T-helper 17 cell (primary cell): ENCODE data around the gene MAP3K3. TPM values are rescaled to one million over a fixed set of nuclear protein-coding genes. Genes with fewer than 3 reads are reported as not detected.
"Not testable (repeated sequence)": the region's sequence is repeated elsewhere in the genome, so short reads cannot be mapped to it uniquely, and the experiment has no call there.

Experiments
- ATAC-seq: fragments of 150-1000 bp; cut with Tn5 transposase; 2 replicates; pipeline ENCODE4 v1.10.0; 2021; ENCODE audit warnings: mild to moderate bottlenecking, moderate library complexity
- DNase-seq, 3 donors: peaks; one replicate each; pipeline versions ENCODE4 v3.0.0 to v3.0.0-alpha.2; 2020 to 2021
- H3K9me3 ChIP-seq: one replicate; pipeline ENCODE4 v1.7.0; 2013; ENCODE audit warnings: low read length, mild to moderate bottlenecking; ENCODE audit not compliant: control insufficient read depth, poor library complexity, severe bottlenecking
- H3K27ac Mint-ChIP-seq: one replicate; pipeline ENCODE4 v1.8.0; 2022; ENCODE audit warnings: mild to moderate bottlenecking, moderate library complexity, mixed read lengths
- H3K27me3 Mint-ChIP-seq: one replicate; pipeline ENCODE4 v1.8.0; 2022; ENCODE audit warnings: mixed read lengths
- H3K36me3 Mint-ChIP-seq: one replicate; pipeline ENCODE4 v1.8.0; 2022; ENCODE audit warnings: low read depth, mixed read lengths
- H3K4me1 Mint-ChIP-seq: one replicate; pipeline ENCODE4 v1.8.0; 2022; ENCODE audit warnings: mild to moderate bottlenecking, mixed read lengths
- H3K4me3 Mint-ChIP-seq: one replicate; pipeline ENCODE4 v1.8.0; 2022; ENCODE audit warnings: mild to moderate bottlenecking, moderate library complexity, mixed read lengths
- total RNA-seq, 4 donors: library from RNA in 2 of 4; stranded (reverse) in 2 of 4; gene quantifications; one replicate each; pipeline ENCODE4 v1.2.3 and lab custom pipeline; 2022 to 2026

Gene MAP3K3
- total RNA-seq, 2 donors from 2014 or later: 74.1 to 85.0 TPM

DNA sequence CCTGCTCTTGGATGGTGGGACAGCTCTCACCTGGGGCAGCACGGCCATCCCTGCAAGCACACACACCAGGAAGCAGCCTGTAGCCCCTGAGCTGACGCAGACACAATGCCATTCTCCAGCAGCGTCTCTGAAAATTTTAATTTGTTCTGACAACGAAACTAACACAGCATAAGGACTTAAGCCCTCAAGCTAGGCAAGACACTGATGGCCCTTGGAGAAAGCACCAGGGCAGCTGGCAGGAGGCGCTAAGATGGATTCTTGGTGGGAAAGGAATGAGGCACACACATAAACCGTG is 80.5 kb downstream of the MAP3K3 start:
- Mint-ChIP-seq H3K27ac (peak overlapping the region; percentile 98), H3K4me1 (peaks cover 54% of the 10 kb centered on the region), H3K4me3 (peak overlapping the region; percentile 94), H3K36me3 (peaks cover 5% of the 10 kb centered on the region), H3K27me3 (no peaks in the 10 kb centered on the region)
- ATAC-seq (no peak), DNase-seq (no peak)
- no peaks in the 10 kb centered on the region for H3K9me3 ChIP-seq

DNA sequence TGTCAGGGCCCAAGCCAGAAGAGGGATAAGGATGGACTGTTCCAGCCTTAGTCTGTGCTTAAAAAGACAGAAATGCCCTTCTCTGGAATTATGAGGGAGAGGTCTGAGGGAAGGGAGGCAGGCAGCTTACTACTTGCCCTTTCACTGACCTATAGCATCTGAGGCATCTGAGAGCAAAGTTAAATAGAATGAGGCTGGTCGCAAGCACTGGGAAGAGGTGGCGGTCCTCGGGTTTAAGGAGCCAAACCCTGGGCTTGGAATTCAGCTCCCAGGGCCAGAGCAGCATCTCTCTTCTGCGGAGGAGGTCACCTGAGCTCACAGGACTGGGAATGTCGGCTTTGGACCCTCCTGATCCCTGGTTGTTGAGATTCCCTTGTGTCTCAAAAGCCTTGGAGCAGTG is 80.8 kb downstream of the MAP3K3 start:
- no peaks in the 10 kb centered on the region for H3K27me3 Mint-ChIP-seq
- ATAC-seq: no peak

DNA sequence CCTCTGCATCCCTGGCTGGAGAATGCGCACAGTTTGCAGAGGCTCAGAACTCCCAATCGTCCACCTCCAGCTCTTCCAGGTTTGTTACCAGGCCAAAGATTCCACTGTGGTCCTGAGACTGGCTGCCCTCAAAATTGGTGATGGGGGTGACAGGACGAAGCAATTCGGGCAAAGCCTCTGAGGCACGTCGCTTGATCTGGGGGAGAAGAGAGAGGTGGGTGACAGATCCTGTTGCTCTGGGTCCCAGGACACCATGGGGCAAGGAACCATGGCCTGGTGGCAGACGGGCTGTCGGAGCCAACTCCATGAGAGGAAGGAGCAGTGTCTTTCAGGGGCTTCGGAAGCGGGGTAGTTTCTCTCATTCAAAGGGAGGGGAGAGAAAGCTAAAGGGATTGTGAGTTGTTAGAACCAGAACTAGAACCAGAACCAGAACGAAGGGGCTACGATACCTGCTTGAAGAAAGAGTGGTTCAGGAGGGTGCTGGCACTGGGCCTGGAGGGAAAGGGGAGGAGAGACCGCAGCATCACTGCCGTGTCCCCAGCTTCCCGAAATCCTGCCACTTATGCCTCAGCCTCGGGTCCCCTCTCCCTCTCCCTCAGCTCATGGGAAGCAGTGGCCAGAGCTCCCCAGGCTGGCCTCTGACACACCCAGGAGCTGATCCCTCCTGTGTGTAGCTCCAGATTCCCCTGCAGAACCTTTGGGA is 81.5 kb downstream of the MAP3K3 start:
- Mint-ChIP-seq H3K27ac (peak overlapping the region; percentile 98), H3K4me3 (peak overlapping the region; percentile 94), H3K4me1 (peaks cover 57% of the 10 kb centered on the region), H3K27me3 (no peaks in the 10 kb centered on the region), H3K36me3 (no peaks in the 10 kb centered on the region)
- H3K9me3 ChIP-seq: no peaks in the 10 kb centered on the region
- ATAC-seq (no peak), DNase-seq (no peak)

More for the DNA sequence above, 80.8 kb downstream of the MAP3K3 start:
- Mint-ChIP-seq H3K4me3 (peak overlapping the region; percentile 94), H3K4me1 (peaks cover 51% of the 10 kb centered on the region), H3K27ac (peak overlapping the region; percentile 98), H3K36me3 (peaks cover 2% of the 10 kb centered on the region)
- no peak for DNase-seq
- no peaks in the 10 kb centered on the region for H3K9me3 ChIP-seq

DNA sequence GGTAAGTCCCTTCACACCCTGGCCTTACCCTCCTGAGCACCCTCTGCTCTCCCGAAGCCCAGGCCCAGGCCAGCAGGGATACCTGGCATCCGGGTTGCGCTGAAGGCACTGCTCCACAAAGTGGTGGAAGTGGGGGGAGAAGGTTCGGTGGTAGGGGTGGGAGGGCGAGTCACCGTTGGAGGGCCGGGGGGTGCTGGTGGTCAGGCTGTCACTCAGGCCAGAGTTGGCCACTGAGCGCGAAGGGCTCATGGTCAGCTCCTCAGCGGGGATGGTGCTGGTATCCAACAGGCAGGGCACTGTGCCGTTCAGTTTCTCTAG is 82.0 kb downstream of the MAP3K3 start:
- Mint-ChIP-seq H3K4me1 (peaks cover 63% of the 10 kb centered on the region), H3K27me3 (no peaks in the 10 kb centered on the region), H3K36me3 (no peaks in the 10 kb centered on the region), H3K27ac (no peak overlapping the region), H3K4me3 (peak overlapping the region; percentile 94)
- no peaks in the 10 kb centered on the region for H3K9me3 ChIP-seq
- DNase-seq: no peak
- no peak for ATAC-seq

DNA sequence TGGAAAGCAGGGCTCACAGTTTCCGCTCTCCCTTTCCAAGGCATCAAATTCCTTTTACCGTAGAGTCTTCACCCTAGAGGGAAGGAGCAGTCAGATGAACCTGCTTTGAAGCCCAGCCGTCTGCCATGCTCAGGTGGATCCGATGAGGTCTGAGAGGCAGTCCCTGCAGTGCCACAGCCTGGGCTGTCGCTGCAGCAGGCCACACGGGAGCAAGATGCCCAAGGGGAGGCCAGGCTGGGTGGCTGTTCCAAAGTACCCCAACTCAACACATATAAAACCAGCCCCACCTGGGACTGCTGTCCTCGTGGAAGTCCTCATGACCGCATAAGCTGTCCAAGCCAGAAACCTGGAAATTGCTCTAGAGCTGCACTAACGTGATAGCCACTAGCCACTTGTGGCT is 82.6 kb downstream of the MAP3K3 start:
- no peaks in the 10 kb centered on the region for H3K9me3 ChIP-seq
- no peak overlapping the region for H3K27ac Mint-ChIP-seq
- peak overlapping the region; percentile 83 for H3K4me3 Mint-ChIP-seq
- peaks cover 68% of the 10 kb centered on the region for H3K4me1 Mint-ChIP-seq
- ATAC-seq (no peak), DNase-seq (no peak)
- H3K27me3 Mint-ChIP-seq: no peaks in the 10 kb centered on the region
- no peaks in the 10 kb centered on the region for H3K36me3 Mint-ChIP-seq

DNA sequence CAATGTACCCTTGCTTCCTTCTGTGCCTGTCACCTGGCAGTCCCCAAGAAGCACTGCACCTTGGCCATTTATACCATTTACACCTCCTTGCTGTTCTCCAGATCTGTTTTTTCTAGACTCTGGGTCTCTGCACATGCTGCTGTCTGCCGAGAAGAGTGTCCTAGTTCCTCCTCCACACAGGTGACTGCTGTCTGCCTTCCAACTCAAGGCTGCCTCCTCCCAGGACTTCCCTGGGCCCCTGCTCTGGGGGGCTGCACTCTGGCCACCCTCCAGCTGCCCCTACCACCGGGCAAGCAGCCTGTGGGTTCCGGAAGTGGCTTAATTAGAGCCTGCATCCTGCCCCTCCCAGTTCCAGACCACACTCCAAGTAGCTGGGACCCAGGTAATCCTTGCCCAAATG is 83.4 kb downstream of the MAP3K3 start:
- H3K27ac Mint-ChIP-seq: peak overlapping the region; percentile 91
- peak overlapping the region; percentile 83 for H3K4me3 Mint-ChIP-seq
- no peaks in the 10 kb centered on the region for H3K27me3 Mint-ChIP-seq
- H3K4me1 Mint-ChIP-seq: peaks cover 74% of the 10 kb centered on the region
- no peaks in the 10 kb centered on the region for H3K9me3 ChIP-seq
- H3K36me3 Mint-ChIP-seq: no peaks in the 10 kb centered on the region
- DNase-seq (no peak), ATAC-seq (no peak)

DNA sequence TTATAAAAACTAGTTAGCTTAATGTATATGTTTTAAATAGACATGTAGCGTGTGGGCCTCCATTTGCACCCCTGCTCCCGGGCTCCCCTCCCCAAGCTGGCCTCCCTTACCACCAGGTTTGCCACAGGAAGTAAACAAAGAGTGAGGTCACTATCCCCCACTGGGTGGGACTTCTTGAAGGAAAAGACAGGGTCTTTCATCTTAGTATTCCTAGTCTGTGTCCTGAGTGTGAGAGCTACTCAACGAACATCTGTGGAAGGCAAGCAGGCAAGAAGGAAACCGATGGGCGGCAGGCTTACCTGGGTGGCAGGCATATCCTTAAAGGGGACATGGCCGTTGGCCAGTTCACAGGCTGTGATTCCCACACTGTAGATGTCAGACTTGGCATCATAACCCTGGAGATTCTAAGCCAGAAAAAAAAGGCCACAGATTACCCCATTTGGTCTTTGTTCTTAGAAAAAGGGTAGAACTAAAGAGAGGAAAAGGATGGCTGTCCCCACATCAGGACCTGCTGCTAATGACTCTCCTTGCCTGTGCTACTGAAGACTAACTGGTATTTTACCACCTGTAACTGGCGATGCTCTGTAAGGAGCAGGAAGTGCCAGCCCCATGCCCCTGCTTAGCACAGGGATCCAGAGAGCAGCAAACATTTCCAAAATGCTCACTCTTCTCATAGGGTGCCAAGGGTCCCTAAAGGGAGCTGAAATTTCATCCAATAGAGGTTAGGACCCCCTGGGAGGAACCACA is 84.3 kb downstream of the MAP3K3 start:
- H3K36me3 Mint-ChIP-seq: no peaks in the 10 kb centered on the region
- H3K27ac Mint-ChIP-seq: peak overlapping the region; percentile 91
- H3K4me1 Mint-ChIP-seq: peaks cover 69% of the 10 kb centered on the region
- H3K9me3 ChIP-seq: no peaks in the 10 kb centered on the region
- ATAC-seq (no peak), DNase-seq (no peak)
- peak overlapping the region; percentile 83 for H3K4me3 Mint-ChIP-seq
- H3K27me3 Mint-ChIP-seq: no peaks in the 10 kb centered on the region

DNA sequence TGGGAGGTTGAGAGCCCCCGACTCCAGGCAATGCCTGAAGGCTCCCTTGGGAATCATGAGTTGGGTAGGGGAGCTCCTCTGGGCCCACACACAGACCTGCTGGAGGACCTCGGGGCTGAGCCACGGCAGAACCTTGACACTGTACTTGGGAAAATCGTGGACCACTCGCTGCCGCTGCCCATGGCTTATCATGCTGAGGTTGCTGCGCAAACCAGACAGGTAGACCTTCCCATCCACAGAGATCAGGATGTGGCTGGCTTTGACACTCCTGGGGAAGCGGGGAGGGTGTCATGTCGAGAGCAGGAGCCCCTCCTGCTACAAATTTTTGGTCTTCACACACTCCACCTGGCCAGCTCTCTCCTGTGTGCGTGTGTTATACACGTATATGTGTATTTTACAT is 84.9 kb downstream of the MAP3K3 start:
- no peaks in the 10 kb centered on the region for H3K27me3 Mint-ChIP-seq
- H3K9me3 ChIP-seq: no peaks in the 10 kb centered on the region
- peak; percentile 22 for ATAC-seq
- H3K4me3 Mint-ChIP-seq: peak overlapping the region; percentile 83
- H3K36me3 Mint-ChIP-seq: no peaks in the 10 kb centered on the region
- H3K4me1 Mint-ChIP-seq: peaks cover 67% of the 10 kb centered on the region
- no peak for DNase-seq
- peak overlapping the region; percentile 91 for H3K27ac Mint-ChIP-seq

DNA sequence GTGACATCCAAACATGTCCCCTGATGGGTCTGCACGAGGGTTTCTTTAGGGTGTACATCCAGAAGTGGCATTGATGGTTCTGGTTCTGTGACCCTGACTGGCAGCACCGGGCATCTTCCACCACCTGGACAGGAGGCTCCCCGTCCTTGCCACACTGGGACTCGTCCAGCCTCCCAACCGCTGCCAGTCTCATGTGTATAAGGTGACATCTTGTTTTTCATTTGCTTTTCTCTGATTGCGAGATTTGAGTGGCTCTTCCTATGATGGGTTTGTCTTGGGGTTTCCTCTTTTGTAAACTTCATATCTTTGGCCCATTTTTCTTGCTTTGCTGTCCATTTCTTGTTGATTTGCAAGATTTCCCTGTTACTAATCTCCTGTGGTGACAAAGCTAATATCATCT is 86.9 kb downstream of the MAP3K3 start:
- DNase-seq: no peak
- Mint-ChIP-seq H3K4me3 (peak overlapping the region; percentile 61), H3K27me3 (no peaks in the 10 kb centered on the region), H3K27ac (peak overlapping the region; percentile 91), H3K36me3 (no peaks in the 10 kb centered on the region), H3K4me1 (peaks cover 50% of the 10 kb centered on the region)
- H3K9me3 ChIP-seq: no peaks in the 10 kb centered on the region
- ATAC-seq: no peak

DNA sequence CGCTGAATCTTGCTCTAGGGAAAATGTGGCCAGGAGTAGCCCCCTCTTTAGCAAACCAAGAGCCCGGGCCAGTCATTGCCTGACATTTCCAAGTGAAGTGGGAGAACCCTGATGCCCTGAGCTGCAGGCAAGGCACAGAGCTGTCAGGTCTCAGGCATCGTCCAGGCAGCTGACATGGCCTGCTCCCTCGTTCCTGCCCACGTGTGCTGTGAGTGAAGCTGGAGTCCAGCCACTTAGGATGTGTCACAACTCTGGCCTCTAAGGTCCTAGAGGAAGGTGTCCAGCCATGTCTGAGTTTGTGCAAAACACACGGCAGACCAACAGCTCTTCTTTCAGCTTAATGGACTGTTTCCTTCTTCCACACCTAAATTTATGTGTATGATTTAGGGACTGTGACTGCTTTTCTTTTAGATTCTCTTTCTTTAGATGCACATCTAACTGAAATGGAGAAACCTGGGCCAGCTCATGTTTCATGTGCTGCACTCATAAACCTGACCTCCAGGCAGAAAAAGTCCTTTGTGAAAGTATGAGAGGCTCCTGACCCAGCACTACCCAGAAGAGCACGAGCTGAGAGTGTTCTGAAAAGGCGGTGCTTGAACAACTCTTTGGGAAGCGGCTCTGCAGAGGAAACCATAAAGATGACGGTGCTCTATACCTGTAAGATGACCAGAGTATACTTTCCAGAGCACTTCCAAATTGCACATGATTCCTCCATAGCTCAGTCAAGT is 92.5 kb downstream of the MAP3K3 start:
- H3K27ac Mint-ChIP-seq: no peak overlapping the region
- H3K4me1 Mint-ChIP-seq: peaks cover 14% of the 10 kb centered on the region
- no peak overlapping the region for H3K4me3 Mint-ChIP-seq
- H3K36me3 Mint-ChIP-seq: peaks cover 2% of the 10 kb centered on the region
- no peaks in the 10 kb centered on the region for H3K27me3 Mint-ChIP-seq
- ATAC-seq (no peak), DNase-seq (no peak)
- no peaks in the 10 kb centered on the region for H3K9me3 ChIP-seq

DNA sequence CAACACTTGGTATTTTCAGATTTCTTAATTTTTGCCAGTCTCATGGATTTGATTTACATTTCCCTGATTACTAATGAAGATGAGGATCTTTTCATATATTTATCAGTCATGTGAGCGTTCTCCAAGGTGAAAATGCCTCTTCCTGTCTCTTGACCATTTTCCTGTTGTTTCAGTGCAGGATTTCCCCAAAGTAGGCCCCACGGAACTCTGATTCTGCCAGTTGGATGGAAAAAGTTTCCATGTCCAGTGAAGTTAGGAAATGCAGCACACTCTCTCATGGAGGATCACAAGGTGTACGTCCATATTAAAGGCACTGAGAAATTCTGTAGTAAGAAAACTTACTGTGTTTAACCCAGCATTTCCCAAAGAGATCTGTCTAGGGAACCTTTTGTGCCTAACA is 94.2 kb downstream of the MAP3K3 start:
- H3K9me3 ChIP-seq: no peaks in the 10 kb centered on the region
- DNase-seq (no peak), ATAC-seq (no peak)
- Mint-ChIP-seq H3K27ac (peak overlapping the region; percentile 53), H3K27me3 (no peaks in the 10 kb centered on the region), H3K4me1 (peaks cover 8% of the 10 kb centered on the region), H3K4me3 (no peak overlapping the region), H3K36me3 (peaks cover 2% of the 10 kb centered on the region)

DNA sequence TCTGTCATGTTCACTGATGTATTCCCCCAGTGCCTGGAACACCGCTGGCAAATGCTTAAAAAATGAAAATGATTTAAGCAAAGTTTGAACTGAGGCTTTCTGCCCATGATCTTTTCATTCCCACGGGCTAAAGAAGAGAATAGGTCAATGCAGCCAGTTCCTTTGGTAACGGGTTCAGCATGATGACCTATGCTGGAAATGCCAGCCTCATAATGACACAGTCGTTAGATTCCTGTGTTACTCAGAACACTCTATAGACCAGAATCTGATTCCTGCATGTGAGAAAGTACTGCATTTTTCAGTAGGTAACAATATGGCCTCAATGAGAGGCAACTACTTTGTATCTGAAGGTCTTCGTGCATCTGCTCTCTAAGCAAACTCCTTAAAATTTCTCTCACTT is 96.8 kb downstream of the MAP3K3 start:
- Mint-ChIP-seq H3K27me3 (no peaks in the 10 kb centered on the region), H3K4me1 (peaks cover 7% of the 10 kb centered on the region), H3K27ac (peak overlapping the region; percentile 27), H3K36me3 (peaks cover 2% of the 10 kb centered on the region), H3K4me3 (no peak overlapping the region)
- no peaks in the 10 kb centered on the region for H3K9me3 ChIP-seq
- DNase-seq: no peak
- ATAC-seq: no peak

DNA sequence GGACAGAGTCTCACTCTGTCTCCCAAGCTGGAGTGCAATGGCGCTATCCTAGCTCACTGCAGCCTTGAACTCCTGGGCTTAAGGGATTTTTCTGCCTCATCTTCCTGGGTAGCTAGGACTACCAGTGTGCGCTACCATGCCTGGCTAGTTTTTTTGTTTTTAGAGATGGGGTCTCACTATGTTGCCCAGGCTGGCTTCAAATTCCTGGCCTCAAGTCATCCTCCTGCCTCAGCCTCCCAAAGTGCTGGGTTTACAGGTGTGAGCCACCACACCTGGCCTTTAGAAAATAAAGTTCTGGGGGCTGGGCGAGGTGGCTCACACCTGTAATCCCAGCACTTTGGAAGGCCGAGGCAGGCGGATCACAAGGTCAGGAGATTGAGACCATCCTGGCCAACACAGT is 98.0 kb downstream of the MAP3K3 start:
- H3K27me3 Mint-ChIP-seq, H3K27ac Mint-ChIP-seq, H3K4me3 Mint-ChIP-seq, ATAC-seq, H3K36me3 Mint-ChIP-seq, H3K9me3 ChIP-seq, DNase-seq, H3K4me1 Mint-ChIP-seq: not testable (repeated sequence)
